Vagina (tissue), 2 donors: ENCODE data around the gene AFAP1L1. TPM values are rescaled to one million over a fixed set of nuclear protein-coding genes. Genes with fewer than 3 reads are reported as not detected.

ENCODE experiments used
- DNase-seq, 2 donors: peaks; one replicate each; pipeline ENCODE4 v3.0.0-alpha.2; 2017; ENCODE audit errors: extremely low spot score in 2 of 2
- H3K27ac ChIP-seq: fragments of 200-600 bp; sonication (generic); one replicate; pipeline ENCODE4 v1.5.1; 2019
- H3K27me3 ChIP-seq: fragments of 200-600 bp; sonication (generic); one replicate; pipeline ENCODE4 v1.5.1; 2019
- H3K36me3 ChIP-seq, 2 donors: fragments of 200-600 bp; sonication (generic); one replicate each; pipeline ENCODE4 v1.5.1; 2017 to 2019
- H3K4me1 ChIP-seq: fragments of 200-600 bp; sonication (generic); one replicate; pipeline ENCODE4 v1.5.1; 2019
- H3K4me3 ChIP-seq, 2 donors: fragments of 200-600 bp; sonication (generic); 1 replicate in 1 of 2; 2 replicates in 1 of 2; pipeline ENCODE4 v1.5.1; 2016 to 2019
- H3K9me3 ChIP-seq: fragments of 200-600 bp; sonication (generic); one replicate; pipeline ENCODE4 v1.5.1; 2019
- CTCF ChIP-seq, 3 experiments: fragments of 450-650 bp in 2 of 3; fragments of 200-600 bp in 1 of 3; sonication (generic) in 1 of 3; IDR thresholded peaks; one replicate each; pipeline ENCODE4 v1.5.1; 2017 to 2019; ENCODE audit warnings: antibody characterized with exemption in 3 of 3, mild to moderate bottlenecking in 2 of 3, moderate library complexity in 2 of 3
- POLR2A ChIP-seq, 2 donors: fragments of 450-650 bp; IDR thresholded peaks; one replicate each; pipeline ENCODE4 v1.6.1; 2017; ENCODE audit warnings: antibody characterized with exemption in 2 of 2, mild to moderate bottlenecking in 2 of 2, moderate library complexity in 2 of 2
- POLR2AphosphoS5 ChIP-seq, 2 donors: sonication (generic); formaldehyde crosslinking; IDR thresholded peaks; one replicate each; pipeline ENCODE4 v1.9.0; 2017; ENCODE audit warnings: antibody characterized with exemption in 2 of 2, mild to moderate bottlenecking in 2 of 2, low read depth in 1 of 2; ENCODE audit not compliant: insufficient read depth in 1 of 2
- intact Hi-C: fragments of 100-400 bp; cut with DNase I; formaldehyde crosslinking; loops from one replicate; pipeline ENCODE4 v1.15.1; 2023
- total RNA-seq: library from RNA; depleted of rRNA; stranded (reverse); fragments of >200 nt; gene quantifications from one replicate; pipeline ENCODE4 v1.2.3, GENCODE V29; 2016

The AFAP1L1 gene
- total RNA-seq, 1 donor from 2014 or later: 14.7 TPM

DNA sequence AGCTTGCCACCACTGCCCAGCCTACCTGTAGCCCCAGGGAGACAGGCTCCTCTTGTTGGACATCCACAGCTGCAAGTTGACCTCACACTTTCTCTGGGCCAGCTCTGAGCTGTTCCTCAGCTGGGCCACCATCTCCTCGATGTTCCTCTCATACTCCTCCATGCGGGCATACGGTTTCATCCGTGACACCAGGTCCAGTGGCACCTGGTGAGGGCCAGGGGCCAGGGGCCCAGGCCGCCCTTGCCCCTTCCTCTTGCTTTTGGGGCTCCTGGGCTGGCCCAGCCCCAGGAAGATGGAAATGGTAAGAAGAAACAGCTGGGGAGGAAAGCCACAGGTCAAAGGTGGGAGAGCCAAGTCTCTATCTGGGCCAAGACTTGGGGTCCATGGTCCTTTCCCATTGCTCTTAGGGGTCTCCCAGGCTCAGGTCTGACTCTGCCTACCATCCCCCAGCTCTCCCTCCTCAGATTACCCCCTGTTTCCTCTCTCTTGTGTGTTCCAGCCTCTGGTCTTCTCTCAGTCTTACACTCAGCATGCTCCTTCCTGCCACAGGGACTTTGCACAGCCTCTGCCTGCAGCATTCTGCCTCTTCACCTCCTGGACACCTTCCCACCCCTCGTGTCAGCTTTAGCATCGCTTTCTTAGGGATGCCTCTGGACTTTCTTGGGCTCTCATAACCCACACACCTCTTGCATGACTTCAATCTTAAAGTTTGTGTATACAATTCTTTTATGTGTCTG lies 105.2 kb downstream of the AFAP1L1 start:
- intact Hi-C loops: loop anchor here (5.0 kb wide), 1 partner anchor 175 kb away; the partner anchor contains the start of gene CSNK1A1
- peaks cover 5% of the 10 kb centered on the region for H3K4me1 ChIP-seq
- DNase-seq: no peak

DNA sequence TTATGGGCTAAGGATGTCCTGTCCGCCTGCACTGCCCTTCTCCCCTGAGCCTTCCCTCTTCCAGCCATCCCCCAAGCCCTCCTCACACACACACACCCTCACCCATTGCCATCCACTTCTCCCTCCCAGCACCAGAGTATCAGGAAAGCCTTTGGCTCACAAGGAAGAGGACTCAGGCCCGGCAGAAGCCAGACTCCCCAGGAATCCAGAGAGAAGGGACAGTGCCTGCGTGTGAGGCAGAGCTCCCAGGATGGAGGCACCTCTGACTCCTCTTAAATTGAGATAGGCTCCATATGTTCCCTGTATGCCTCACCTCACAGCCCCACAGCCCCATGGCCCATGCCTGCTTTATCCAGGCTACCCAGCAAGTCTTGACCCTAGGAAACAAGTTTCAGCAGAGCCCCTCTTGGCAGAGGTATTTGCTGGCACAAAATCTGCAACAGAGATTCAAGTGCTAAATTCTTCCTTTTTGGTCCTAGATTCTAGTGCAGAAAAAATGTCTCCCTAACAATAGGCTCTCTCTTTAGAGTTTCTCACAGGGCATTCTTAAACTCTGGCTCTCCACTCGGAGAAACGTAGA lies 106.7 kb downstream of the AFAP1L1 start:
- DNase-seq: no peak
- Histone ChIP-seq H3K27me3 (no peaks in the 10 kb centered on the region), H3K36me3 (no peaks in the 10 kb centered on the region), H3K27ac (peak overlapping the region; percentile 3), H3K4me3 (no peak overlapping the region), H3K9me3 (no peaks in the 10 kb centered on the region), H3K4me1 (peaks cover 19% of the 10 kb centered on the region)
- no peak for TF ChIP-seq POLR2A (IDR thresholded peaks at IDR 0.05)
- TF ChIP-seq POLR2AphosphoS5 (IDR thresholded peaks at IDR 0.05; ENCODE audit: insufficient read depth in 1 of 2, low read depth in 1 of 2): no peak
- TF ChIP-seq CTCF (IDR thresholded peaks at IDR 0.05): no peak
- intact Hi-C loops: loop anchor here (5.0 kb wide), 1 partner anchor 174 kb away; the partner anchor contains the start of gene CSNK1A1

More for the DNA sequence above, 105.2 kb downstream of the AFAP1L1 start:
- Histone ChIP-seq H3K9me3 (no peaks in the 10 kb centered on the region), H3K36me3 (no peaks in the 10 kb centered on the region), H3K27me3 (no peaks in the 10 kb centered on the region), H3K27ac (no peak overlapping the region), H3K4me3 (no peak overlapping the region)
- TF ChIP-seq POLR2A (IDR thresholded peaks at IDR 0.05): no peak
- TF ChIP-seq CTCF (IDR thresholded peaks at IDR 0.05): no peak
- TF ChIP-seq POLR2AphosphoS5 (IDR thresholded peaks at IDR 0.05; ENCODE audit: insufficient read depth in 1 of 2, low read depth in 1 of 2): no peak

GRCh38 chr5:149379177-149379761 lies 107.6 kb downstream of the AFAP1L1 start, which contains the start of gene IL17B:
Gene IL17B (minus strand): TSS chr5:149379292. CDS start chr5:149379225, 67 bp downstream.
- Histone ChIP-seq H3K27me3 (no peaks in the 10 kb centered on the region), H3K4me1 (peaks cover 28% of the 10 kb centered on the region), H3K27ac (peak within 1 kb of the TSS; percentile 62), H3K4me3 (no peak within 1 kb of the TSS), H3K9me3 (no peaks in the 10 kb centered on the region), H3K36me3 (no peaks in the 10 kb centered on the region)
- no peak for DNase-seq
- TF ChIP-seq CTCF (IDR thresholded peaks at IDR 0.05) (no peak), POLR2A (IDR thresholded peaks at IDR 0.05) (no peak), POLR2AphosphoS5 (IDR thresholded peaks at IDR 0.05; ENCODE audit: insufficient read depth in 1 of 2, low read depth in 1 of 2) (no peak)
- intact Hi-C loops: loop anchor here (5.0 kb wide), 1 partner anchor 173 kb away; the partner anchor contains the start of gene CSNK1A1

- no peaks in the 10 kb centered on the region for H3K9me3 ChIP-seq
- H3K4me1 ChIP-seq: peaks cover 34% of the 10 kb centered on the region
- H3K36me3 ChIP-seq: no peaks in the 10 kb centered on the region
- intact Hi-C loops: loop anchor here (5.0 kb wide), 2 partner anchors 52 to 172 kb away; partner anchors contain the start of gene CSNK1A1
- peak overlapping the region; percentile 62 for H3K27ac ChIP-seq
- H3K4me3 ChIP-seq: no peak overlapping the region
- no peaks in the 10 kb centered on the region for H3K27me3 ChIP-seq
- TF ChIP-seq CTCF (IDR thresholded peaks at IDR 0.05): no peak
- TF ChIP-seq POLR2A (IDR thresholded peaks at IDR 0.05): no peak
- no peak for TF ChIP-seq POLR2AphosphoS5 (IDR thresholded peaks at IDR 0.05; ENCODE audit: insufficient read depth in 1 of 2, low read depth in 1 of 2)
- DNase-seq: no peak
Observed at GRCh38 chr5:149379818-149380374, 108.2 kb downstream of the AFAP1L1 start.
